Body of pancreas (tissue), 4 donors: Measurements from ENCODE around the gene UBA1.

Experiments used
- POLR2A ChIP-seq, 3 donors: fragments of 450-650 bp; IDR thresholded peaks; one replicate each; pipeline ENCODE4 v1.6.1; 2016; ENCODE audit warnings: antibody characterized with exemption in 3 of 3, mild to moderate bottlenecking in 2 of 3
- TF ChIP-seq, protein P1 (sequence below), 7 experiments: fragments of 450-650 bp in 4 of 7; fragments of 200-600 bp in 3 of 7; sonication (generic) in 3 of 7; IDR thresholded peaks; one replicate each; pipeline ENCODE4 v1.5.1; 2016 to 2019; ENCODE audit warnings: antibody characterized with exemption in 7 of 7

DNA sequence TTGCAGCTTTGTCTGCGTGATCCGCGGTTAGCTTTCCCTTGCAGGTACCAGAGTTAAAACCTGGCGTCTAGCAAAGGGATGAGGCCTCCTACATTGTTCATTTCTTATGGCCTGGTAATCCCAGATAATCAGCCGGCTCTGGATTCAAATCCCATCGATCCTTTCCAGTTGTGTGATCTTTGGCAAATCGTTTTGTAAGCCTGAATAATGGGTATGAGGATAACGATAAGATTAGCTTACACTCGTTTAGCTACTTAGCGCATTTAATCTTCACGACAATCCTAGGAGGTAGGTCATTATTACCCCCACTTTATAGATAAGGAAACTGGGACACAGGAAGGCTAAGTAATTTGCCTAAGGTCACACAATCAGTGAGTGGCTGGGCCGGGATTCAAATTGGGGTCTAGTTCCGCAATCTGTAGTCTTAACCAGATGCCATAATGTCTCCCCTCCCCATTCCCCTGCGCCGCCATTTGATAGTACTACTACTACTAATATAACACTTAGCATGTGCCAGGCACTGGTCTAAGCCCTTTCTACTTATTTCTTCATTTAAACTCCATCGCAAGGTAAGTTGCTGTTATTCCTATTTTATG is 1.7 kb upstream of the UBA1 start:
- TF ChIP-seq, protein P1, sequence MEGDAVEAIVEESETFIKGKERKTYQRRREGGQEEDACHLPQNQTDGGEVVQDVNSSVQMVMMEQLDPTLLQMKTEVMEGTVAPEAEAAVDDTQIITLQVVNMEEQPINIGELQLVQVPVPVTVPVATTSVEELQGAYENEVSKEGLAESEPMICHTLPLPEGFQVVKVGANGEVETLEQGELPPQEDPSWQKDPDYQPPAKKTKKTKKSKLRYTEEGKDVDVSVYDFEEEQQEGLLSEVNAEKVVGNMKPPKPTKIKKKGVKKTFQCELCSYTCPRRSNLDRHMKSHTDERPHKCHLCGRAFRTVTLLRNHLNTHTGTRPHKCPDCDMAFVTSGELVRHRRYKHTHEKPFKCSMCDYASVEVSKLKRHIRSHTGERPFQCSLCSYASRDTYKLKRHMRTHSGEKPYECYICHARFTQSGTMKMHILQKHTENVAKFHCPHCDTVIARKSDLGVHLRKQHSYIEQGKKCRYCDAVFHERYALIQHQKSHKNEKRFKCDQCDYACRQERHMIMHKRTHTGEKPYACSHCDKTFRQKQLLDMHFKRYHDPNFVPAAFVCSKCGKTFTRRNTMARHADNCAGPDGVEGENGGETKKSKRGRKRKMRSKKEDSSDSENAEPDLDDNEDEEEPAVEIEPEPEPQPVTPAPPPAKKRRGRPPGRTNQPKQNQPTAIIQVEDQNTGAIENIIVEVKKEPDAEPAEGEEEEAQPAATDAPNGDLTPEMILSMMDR (IDR thresholded peaks at IDR 0.05), result no peak
- TF ChIP-seq POLR2A (IDR thresholded peaks at IDR 0.05), result no peak
